ENCODE results near the gene MEST.

DNA sequence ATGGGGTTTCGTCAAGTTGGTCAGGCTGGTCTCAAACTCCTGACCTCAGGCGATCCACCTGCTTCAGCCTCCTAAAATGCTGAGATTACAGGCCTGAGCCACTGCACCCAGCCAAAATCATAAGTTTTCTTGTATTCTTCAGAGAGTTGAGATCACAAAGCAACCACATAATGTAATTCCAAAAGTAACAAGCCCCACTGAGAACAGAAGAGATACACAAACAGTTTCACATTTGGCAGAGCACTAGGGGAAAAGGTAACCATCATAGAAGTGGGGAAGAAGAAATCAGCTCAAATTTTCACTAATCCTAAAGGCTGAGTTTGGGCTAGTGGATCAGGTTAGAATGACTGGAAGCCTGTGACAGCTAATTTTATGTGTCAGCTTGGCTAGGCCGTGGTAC lies 45.6 kb upstream of the MEST start:
- TF ChIP-seq, protein P1, sequence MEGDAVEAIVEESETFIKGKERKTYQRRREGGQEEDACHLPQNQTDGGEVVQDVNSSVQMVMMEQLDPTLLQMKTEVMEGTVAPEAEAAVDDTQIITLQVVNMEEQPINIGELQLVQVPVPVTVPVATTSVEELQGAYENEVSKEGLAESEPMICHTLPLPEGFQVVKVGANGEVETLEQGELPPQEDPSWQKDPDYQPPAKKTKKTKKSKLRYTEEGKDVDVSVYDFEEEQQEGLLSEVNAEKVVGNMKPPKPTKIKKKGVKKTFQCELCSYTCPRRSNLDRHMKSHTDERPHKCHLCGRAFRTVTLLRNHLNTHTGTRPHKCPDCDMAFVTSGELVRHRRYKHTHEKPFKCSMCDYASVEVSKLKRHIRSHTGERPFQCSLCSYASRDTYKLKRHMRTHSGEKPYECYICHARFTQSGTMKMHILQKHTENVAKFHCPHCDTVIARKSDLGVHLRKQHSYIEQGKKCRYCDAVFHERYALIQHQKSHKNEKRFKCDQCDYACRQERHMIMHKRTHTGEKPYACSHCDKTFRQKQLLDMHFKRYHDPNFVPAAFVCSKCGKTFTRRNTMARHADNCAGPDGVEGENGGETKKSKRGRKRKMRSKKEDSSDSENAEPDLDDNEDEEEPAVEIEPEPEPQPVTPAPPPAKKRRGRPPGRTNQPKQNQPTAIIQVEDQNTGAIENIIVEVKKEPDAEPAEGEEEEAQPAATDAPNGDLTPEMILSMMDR (IDR thresholded peaks at IDR 0.05): no peak
- TF ChIP-seq POLR2AphosphoS5 (IDR thresholded peaks at IDR 0.05) (no peak), EP300 (IDR thresholded peaks at IDR 0.05) (no peak)
